Stimulated activated CD8-positive, alpha-beta memory T cell treated with anti-CD3 and anti-CD28 coated beads, Interleukin-15, amount 100 ng/mL, for 4 hours (primary cell): ENCODE results near the gene CENPH.
"Not testable (repeated sequence)": the region's sequence is repeated elsewhere in the genome, so short reads cannot be mapped to it uniquely, and the experiment has no call there.

Experiments used
- DNase-seq, 2 donors: peaks; one replicate each; pipeline ENCODE4 v3.0.0-alpha.2; 2020; ENCODE audit warnings: low read depth in 2 of 2

The CENPH gene

GRCh38 chr5:69209602-69210001 is 20.2 kb downstream of the CENPH start:
- no peak for DNase-seq

- DNase-seq: no peak
Observed at GRCh38 chr5:69211200-69211599, 21.8 kb downstream of the CENPH start.

GRCh38 chr5:69212022-69212421 is 22.6 kb downstream of the CENPH start:
- DNase-seq: no peak

DNA sequence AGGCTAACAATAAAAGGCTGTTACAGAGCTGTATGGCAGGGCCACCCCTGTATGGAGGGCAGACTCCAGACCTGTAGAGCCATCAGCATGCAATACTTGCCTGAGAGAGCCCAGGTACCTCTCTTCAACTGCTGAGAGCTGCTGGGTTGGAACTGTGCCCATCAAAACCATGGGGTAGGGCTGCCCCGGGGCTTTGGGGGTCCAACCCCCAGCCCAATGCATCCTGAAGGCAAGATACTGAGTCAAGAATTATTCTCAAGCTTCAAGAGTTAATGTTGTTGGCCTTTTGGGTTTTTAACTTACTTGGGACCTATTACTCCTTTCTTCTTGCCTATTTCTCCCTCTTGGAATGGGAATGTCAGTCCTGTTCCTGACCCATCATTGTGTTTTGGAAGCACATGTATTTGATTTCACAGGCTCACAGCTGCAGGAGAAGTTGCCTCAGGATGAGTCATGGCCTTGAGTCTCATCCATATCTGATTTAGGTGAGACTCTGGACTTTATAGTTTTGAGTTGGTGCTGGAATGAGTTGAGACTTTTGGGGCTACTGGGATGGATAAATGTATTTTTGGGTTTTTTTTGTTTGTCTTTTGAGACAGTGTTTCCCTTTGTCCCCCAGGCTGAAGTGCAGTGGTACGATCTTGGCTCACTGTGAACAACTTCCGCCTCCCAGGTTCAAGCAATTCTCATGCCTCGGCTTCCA is 24.3 kb downstream of the CENPH start:
- DNase-seq: no peak

DNA sequence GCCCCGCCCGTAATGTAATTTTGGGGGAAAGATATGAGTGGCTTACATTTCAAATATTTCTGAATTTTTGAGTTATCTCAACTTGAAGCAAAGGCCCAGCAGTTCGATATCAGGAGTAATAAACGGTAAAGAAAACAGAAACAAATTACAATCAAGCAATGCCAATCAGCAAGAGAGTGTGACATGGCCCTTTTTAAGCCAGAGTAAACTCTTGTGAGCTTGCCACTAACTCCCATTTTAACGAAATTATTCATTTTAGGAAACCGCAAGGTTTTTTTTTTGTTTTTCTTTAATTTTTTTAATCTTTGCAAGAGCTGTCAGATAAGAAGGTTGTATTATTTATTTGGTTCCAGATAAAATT is 27.7 kb downstream of the CENPH start:
- no peak for DNase-seq

DNA sequence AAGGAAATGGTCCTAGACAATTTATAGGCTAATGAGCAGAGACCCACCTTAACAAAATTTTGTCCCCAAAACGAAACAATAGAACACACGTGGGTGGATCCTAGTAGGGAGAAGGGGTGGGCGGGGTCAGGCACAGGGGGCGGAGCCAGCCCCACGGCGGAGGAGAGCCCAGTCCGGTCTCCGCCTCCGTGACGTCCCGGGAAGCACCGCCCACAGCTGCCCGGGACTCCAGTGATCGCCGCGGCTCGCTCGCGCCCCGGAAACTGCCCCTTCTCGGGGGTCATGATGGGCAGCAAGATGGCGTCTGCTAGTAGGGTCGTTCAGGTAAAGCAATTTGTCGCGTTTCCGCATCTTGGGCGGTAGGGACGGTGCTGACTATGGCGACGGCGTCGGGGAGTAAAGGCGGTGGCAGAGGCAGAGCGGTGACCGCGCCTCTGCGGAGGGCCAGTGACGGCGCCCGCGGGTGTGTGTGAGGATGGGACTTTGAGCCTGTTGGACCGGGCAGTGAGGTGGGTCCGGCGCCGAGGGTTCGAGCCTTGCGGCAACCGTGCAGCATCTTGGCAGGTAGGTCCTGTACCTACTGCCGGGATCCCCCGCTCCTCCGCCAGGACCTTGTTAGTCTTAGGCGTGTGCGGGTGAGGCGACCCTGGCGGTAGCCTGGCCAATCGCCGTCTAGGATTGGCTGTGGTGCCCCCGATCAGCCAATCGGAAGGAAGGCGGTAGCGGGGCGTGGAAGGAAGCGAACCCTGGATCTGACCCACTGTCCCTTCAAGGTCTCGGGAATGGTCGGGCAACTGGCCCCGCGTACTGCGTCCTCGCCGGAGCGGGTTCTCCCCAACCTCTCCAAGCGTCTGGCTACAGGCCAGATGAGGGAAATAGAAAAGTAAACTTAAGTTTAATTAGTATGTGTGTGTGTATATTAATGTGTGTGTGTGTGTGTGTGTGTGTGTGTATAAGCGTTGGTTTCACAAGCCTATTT is 28.5 kb downstream of the CENPH start:
- peak; percentile 88 to 89 for DNase-seq

GRCh38 chr5:69219939-69220338 is 30.6 kb downstream of the CENPH start:
- DNase-seq: no peak

DNA sequence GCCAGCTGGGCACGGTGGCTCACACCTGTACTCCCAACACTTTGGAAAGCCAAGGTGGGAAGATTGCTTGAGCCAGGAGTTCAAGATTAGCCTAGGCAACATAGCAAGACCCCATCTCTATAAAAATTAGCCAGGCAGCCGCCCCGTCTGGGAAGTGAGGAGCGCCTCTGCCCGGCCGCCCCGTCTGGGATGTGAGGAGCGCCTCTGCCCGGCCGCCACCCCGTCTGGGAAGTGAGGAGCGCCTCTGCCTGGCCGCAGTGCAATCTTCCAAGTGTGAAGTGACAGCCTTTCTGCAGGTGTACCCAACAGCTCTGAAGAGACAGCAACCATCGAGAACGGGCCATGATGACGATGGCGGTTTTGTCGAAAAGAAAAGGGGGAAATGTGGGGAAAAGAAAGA is 31.0 kb downstream of the CENPH start:
- DNase-seq: not testable (repeated sequence)

DNA sequence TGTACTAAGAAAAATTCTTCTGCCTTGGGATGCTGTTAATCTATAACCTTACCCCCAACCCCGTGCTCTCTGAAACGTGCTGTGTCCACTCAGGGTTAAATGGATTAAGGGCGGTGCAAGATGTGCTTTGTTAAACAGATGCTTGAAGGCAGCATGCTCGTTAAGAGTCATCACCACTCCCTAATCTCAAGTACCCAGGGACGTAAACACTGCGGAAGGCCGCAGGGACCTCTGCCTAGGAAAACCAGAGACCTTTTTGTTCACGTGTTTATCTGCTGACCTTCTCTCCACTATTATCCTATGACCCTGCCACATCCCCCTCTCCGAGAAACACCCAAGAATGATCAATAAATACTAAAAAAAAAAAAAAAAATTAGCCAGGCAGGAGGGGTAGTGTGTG is 31.4 kb downstream of the CENPH start:
- DNase-seq: not testable (repeated sequence)

DNA sequence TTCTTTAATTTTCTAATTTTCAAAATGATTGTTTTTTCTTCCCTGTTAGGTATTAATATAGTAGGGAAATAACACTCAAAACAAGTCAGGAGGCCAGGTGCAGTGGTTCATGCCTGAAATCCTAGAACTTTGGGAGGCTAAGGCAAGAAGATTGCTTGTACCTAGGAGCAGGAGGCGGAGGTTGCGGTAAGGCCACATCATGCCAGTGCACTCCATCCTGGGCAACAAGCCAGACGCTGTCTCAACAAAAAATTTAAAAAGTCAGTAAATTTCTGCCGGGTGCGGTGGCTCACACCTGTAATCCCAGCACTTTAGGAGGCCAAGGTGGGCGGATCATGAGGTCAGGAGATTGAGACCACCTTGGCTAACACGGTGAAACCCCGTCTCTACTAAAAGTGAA is 35.1 kb downstream of the CENPH start:
- DNase-seq: no peak

DNA sequence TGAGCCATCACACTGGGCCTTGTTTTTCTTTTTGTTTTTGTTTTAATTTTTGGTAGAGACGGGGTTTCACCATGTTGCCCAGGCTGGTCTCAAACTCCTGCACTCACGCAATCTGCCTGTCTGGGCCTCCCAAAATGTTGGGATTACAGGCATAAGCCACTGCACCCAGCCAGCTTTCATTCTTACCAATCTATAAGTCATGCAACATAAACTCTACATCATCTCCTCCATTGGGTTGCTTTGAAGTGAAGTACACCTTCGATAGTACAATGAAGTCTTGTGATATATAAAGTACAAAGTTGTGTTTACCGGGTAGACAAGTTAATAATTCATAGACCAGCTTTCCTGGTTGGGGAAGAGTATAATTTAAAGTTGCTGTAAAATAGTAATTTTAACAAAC is 36.5 kb downstream of the CENPH start:
- DNase-seq: no peak

DNA sequence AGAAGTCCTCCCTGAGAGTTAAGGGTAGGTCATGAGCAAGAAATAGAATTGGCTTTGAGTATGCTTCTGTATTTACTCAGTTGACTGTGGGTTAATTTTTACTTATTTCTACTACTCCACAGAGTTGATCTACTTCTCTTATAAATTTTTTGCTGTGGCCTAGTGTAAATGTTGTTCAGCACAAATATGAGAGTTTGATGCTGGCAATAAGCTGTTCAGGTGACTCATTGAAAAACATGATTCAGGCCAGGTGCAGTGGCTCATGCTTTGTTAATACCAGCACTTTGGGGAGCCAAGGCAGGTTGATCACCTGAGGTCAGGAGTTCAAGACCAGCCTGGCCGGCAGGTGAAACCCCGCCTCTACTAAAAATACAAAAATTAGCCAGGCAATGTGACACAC is 40.8 kb downstream of the CENPH start:
- DNase-seq: no peak

DNA sequence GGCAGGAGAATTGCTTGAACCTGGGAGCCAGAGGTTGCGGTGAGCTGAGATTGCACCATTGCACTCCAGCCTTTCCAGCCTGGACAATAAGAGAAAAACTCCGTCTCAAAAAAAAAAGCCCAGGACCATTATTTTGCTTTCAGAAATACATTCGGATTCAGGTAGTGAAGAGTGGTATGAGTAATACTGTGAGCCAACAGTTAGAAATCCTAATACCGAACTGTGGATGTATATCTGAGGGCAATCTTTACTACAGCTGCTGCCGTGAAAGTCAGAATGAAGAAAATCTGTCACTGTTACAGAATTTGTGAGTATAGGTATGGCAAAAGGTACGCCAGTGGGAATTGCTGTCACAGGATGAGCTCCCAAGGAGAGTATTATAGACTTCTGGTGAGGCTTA is 41.9 kb downstream of the CENPH start:
- DNase-seq: no peak

DNA sequence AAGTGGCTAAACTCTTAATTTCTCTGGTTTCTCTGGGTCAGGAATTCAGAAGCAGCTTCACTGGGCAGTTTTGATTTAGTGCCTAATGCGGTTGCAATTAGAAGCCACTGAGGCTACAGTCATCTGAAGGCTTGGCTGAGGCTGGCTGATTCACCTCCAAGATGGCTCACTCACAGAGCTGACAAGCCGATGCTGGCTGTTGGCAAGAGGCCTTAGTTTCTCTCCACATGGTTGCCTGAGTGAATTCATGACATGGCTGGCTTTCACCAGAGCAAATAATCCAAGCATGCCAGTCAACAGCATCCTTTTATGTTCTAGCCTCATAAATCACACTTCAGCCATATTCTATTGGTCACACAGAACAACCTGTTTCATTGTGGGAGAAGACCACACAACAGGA is 42.5 kb downstream of the CENPH start:
- DNase-seq: no peak

GRCh38 chr5:69234457-69235268 is 45.3 kb downstream of the CENPH start, which contains the start of gene CDK7:
Gene CDK7 (plus strand): TSS chr5:69234886. CDS start chr5:69234976, 90 bp downstream.
- peak; percentile 83 to 90 for DNase-seq

GRCh38 chr5:69236733-69237132 is 47.4 kb downstream of the CENPH start:
- not testable (repeated sequence) for DNase-seq

DNA sequence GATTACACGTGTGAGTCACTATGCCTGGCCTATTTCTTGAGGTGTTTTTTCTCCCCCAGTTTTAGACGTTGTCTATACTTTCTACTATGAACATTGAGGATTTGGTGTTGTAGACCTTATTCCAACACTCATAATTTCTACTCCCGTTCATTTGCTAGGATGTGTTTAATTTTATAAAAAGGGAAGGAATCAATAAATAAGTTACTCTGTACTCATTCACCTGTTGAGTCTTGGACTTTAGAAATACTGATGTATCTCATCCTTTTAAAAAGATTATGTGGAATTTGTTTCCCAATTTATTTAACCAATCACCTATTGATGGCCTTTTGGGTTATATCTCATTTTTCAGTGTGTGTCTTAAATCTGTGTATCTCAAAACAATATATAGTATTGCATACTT is 48.5 kb downstream of the CENPH start:
- no peak for DNase-seq

DNA sequence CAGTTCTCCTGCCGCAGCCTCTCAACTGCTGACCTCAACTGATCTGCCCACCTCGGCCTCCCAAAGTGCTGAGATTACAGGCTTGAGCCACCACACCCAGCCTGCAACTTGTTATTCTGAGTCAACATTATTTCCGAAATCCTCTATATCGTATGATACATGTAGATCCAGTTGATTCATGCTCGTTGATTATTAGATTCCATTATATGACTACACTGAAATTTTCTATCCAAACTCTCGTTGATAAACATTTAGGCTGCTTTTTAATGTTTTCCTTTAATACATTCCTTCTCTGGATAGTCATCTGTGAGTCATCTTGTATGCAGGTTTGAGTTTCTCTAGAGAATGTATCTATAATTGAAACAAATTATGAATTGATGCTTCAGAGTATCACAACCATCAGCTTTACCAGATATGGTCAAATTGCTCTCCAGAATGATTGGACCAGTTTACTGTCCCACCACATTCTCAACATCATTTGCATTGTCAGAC is 49.4 kb downstream of the CENPH start:
- DNase-seq: no peak

GRCh38 chr5:69242215-69242927 is 53.0 kb downstream of the CENPH start:
- DNase-seq: no peak

DNA sequence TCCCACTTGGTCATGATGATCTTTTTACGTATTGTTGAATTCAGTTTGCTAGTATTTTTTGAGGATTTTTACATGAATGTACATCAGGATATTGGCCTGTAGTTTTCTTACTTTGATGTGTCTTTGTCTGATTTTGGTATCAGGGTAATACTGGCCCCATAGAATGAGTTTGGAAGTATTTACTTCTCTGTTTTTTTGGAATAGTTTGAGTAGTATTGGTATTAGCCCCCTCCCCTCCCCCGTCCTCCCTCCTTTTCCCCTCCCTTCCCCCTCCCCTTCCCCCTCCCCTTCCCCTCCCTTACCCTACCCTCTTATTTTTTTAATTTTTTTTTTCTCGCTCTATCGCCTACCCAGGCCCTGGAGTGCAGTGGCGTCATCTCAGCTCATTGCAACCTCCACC is 55.6 kb downstream of the CENPH start:
- no peak for DNase-seq

DNA sequence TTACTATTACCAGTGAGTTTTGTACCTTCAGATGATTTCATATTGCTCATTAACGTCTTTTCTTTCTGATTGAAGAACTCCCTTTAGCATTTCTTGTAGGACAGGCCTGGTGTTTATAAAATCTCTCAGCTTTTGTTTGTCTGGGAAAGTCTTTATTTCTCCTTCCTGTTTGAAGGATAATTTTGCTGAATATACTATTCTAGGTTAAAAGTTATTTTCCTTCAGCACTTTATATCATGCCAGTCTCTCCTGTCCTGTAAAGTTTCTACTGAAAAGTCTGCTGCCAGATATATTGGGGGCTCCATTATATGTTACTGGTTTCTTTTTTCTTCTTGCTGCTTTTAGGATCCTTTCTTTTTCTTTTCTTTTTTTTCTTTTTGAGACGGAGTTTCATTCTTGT is 58.6 kb downstream of the CENPH start:
- DNase-seq: no peak
